Uterus (tissue), 2 donors: Measurements from ENCODE around the gene DENND2A.

ENCODE experiments used
- POLR2A ChIP-seq, 2 donors: fragments of 450-650 bp; IDR thresholded peaks; one replicate each; pipeline ENCODE4 v1.6.1; 2016; ENCODE audit warnings: antibody characterized with exemption in 2 of 2, mild to moderate bottlenecking in 1 of 2, moderate library complexity in 1 of 2
- TF ChIP-seq, protein P1 (sequence below), 4 experiments: fragments of 200-600 bp in 2 of 4; fragments of 450-650 bp in 2 of 4; sonication (generic) in 2 of 4; IDR thresholded peaks; one replicate each; pipeline ENCODE4 v1.5.1; 2016 to 2019; ENCODE audit warnings: antibody characterized with exemption in 4 of 4, mild to moderate bottlenecking in 2 of 4, moderate library complexity in 1 of 4

DNA sequence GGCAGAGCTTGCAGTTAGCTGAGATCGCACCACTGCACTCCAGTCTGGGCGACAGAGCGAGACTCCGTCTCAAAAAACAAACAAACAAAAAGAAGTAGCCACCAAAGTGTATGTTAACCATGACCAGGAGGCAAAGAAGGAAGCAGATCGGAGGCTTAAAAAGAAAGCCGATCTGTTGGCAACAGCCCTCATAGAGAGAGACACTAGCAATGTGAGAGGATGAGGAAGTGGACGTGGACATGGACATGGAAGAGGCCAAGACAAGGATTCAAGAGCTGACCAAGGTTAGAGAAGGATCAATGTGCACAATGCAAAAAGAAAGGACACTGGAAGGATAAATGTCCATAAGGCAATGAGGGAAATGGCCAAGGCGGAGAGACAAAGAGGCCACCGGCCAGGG lies 17.3 kb upstream of the DENND2A start:
- TF ChIP-seq, protein P1, sequence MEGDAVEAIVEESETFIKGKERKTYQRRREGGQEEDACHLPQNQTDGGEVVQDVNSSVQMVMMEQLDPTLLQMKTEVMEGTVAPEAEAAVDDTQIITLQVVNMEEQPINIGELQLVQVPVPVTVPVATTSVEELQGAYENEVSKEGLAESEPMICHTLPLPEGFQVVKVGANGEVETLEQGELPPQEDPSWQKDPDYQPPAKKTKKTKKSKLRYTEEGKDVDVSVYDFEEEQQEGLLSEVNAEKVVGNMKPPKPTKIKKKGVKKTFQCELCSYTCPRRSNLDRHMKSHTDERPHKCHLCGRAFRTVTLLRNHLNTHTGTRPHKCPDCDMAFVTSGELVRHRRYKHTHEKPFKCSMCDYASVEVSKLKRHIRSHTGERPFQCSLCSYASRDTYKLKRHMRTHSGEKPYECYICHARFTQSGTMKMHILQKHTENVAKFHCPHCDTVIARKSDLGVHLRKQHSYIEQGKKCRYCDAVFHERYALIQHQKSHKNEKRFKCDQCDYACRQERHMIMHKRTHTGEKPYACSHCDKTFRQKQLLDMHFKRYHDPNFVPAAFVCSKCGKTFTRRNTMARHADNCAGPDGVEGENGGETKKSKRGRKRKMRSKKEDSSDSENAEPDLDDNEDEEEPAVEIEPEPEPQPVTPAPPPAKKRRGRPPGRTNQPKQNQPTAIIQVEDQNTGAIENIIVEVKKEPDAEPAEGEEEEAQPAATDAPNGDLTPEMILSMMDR (IDR thresholded peaks at IDR 0.05), result no peak
- TF ChIP-seq POLR2A (IDR thresholded peaks at IDR 0.05), result no peak
